NCI-H2227 treated with DMSO at 0.1 percent for 48 hours (cell line): ENCODE data around the gene DENND2D.

Experiments
- DNase-seq: peaks from one replicate; lab custom pipeline; 2025; lab: John Stamatoyannopoulos, UW

Gene DENND2D

GRCh38 chr1:111175349-111175748 lies 25.1 kb downstream of the DENND2D start:
- no peak for DNase-seq

DNA sequence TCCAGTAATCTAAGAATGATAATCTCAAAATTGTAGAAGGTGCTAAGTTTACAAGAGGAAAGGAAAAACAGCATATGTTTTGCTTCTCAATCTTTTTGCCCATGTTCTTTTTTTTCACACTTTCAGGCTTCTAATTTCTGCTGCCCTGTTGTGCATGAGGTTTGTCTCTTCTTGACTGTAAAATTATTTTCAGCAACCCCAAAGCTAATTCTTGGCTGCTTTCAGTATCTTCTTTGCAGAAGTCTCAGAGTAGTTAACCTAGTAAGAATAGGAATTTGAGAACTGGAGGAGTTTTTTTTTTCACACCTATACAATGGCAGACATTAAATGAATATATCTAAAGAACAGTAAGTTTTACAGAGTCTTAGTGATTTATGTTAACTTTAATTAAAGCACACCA lies 26.4 kb downstream of the DENND2D start:
- DNase-seq = no peak

DNA sequence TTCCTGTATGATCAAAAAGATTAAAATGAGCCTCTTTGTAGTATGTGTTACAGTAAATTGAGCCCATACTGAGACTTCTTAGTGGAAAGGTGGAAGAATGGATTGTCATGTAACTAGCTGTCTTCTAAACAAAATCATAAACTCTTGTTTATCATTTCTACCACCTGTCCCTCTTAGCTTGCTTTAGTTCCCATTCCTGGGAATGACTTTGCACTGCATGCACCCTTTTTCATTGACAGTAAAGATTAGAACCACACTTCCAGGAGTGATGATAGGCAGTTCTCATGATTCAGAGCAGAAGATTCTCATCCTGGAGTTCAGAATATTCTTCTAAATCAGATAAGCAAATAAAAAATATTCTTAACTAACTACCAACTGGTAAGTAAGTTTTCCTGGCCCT lies 28.0 kb downstream of the DENND2D start:
- DNase-seq = no peak

DNA sequence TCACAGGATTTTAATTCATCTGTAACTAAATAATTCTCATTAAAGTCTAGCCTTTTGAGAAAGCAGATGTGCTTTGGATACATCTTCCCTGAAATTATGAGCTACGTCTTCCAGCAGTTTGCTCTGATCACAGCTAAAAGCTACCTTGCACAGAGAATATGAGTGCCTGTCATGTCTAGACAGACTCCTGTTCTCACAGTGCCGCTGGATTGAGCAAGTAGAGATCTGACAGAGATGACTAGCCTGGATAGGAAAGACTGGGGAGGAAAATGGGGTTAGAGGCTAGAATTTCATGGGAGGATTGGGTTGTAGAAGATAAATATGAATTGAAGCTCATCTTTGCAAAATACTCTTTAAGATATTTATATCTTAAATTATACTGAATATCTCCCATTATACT lies 36.3 kb downstream of the DENND2D start:
- no peak for DNase-seq

DNA sequence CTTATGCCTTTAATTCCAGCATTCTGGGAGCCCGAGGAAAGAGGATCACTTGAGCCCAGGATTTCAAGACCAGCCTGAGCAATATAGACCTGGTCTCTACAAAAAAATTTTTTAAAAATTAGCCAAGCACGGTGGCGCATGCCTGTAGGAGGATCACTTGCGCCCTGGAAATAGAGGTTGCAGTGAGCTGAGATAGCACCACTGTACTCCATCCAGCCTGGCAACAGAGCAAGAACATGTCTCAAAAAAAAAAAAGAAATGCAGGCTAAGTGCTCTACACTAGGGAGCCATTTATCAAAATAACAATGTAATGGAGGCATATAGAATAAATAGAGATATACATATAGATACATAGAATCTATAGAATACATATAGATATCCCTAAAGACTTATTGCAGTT lies 37.1 kb downstream of the DENND2D start:
- DNase-seq = no peak

DNA sequence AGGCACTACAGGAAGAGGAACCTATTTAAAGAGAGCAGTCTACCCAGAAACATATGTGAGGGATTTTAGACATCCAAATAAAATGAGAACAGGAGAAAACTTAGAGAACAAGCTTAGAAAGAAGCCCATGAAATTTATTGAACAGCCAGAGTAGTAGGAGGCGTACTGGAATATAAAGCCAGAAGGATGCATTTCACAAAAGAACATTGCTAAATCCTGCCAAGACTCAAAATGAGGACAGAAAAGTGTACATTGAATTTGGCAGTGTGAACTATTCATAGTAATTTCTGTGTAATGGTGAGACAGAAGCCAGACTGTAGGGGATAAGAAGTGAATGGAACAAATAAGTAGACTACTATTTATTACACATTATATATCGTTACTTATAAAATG lies 38.0 kb downstream of the DENND2D start:
- DNase-seq = no peak

GRCh38 chr1:111161843-111162487 lies 38.5 kb downstream of the DENND2D start:
- no peak for DNase-seq

- DNase-seq = no peak
Measured at GRCh38 chr1:111157431-111157830, 43.0 kb downstream of the DENND2D start.

GRCh38 chr1:111154021-111154999 lies 46.1 kb downstream of the DENND2D start:
- DNase-seq = no peak

GRCh38 chr1:111151838-111152237 lies 48.6 kb downstream of the DENND2D start:
- no peak for DNase-seq

GRCh38 chr1:111148376-111148881 lies 52.0 kb downstream of the DENND2D start:
- DNase-seq = no peak

- DNase-seq = no peak
Measured at GRCh38 chr1:111147948-111148347, 52.5 kb downstream of the DENND2D start.

DNA sequence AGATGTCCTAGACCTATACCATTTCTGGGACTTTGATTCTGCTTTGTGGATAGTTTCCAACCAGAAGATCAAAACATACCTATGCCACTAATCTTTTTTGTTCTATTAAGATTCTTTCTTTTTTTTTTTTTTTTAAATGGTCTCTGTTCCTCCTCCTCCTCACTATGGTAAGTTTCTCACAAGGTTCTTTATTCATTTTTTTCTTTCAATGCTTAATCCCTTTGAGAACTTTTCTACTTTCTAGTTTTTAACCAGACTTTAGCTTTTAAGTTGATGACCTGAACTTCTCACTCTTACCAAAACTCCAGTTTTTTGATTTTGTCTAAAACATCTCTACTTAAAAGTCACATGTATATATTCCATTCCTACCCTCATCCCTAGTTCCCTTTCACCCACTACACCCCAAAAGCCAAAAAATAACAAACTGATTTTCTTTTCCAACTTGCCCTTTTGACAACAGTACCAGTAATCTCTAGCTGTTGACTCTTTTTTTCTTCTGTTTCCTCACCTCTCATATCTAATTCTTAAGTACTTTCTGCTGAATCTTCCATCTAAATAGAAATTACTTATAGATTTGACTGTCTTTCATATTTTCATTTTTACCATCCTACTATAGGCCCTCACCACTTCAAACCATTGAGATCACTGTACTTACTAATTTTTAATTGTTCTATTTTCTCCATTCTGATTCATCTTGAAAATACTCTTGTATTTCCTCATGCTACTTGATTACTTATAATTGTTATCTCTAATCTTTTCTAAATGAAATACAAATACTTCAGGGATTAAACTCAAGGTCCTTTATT lies 54.3 kb downstream of the DENND2D start:
- DNase-seq = no peak

- DNase-seq = no peak
Measured at GRCh38 chr1:111145542-111145941, 54.9 kb downstream of the DENND2D start.

DNA sequence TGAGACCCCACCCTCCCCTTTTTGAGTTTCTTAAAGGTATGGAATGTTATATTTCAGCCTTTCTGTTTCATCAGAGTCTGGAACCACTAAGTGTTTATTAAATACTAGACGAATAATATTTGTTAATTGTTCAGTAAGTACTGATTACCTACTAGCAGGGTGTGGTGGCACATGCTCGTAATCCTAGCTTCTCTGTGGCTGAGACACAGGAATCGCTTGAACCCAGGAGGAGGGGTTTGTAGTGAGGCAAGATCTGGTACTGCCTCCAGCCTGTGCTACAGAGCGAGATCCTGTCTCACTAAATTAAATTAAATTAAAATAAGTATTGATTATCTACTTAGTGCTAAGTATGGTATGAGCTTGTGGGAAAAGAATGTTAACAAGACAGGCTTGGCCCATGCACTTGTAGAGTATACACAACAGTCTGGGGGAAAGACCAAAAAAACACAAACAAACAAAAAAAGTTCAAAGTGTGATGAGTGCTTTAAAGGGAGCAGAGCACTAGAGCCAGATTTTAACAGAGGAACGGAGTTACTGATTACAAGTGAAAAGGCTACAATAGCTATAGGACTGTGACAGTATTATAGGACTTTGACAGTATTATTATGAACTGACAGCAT lies 58.0 kb downstream of the DENND2D start:
- no peak for DNase-seq

GRCh38 chr1:111141245-111142220 lies 58.9 kb downstream of the DENND2D start:
- DNase-seq = no peak

DNA sequence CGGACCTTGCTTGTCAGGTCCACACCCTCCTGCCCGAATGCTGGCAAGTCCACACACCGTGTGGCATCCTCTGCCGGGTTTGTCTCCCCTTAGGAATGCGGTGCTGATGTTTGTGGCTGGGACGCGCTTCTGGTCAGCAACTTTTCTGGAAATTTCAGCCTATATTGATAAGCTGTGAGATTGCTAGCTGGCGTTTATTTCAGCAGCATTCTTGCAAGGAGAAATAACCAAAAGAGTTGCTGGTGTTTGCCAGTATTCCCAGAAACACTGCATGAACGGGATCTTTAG lies 59.8 kb downstream of the DENND2D start:
- no peak for DNase-seq

- peak; percentile 92 for DNase-seq
Measured at GRCh38 chr1:111139956-111140679, 60.3 kb downstream of the DENND2D start, which contains the start of the genes CEPT1 and DRAM2. Gene CEPT1, plus strand, starts transcription at chr1:111140223. Its CDS starts 7,492 bp downstream, at chr1:111147715. Gene DRAM2, minus strand, starts transcription at chr1:111140093. Its CDS starts 8,539 bp downstream, at chr1:111131554.

DNA sequence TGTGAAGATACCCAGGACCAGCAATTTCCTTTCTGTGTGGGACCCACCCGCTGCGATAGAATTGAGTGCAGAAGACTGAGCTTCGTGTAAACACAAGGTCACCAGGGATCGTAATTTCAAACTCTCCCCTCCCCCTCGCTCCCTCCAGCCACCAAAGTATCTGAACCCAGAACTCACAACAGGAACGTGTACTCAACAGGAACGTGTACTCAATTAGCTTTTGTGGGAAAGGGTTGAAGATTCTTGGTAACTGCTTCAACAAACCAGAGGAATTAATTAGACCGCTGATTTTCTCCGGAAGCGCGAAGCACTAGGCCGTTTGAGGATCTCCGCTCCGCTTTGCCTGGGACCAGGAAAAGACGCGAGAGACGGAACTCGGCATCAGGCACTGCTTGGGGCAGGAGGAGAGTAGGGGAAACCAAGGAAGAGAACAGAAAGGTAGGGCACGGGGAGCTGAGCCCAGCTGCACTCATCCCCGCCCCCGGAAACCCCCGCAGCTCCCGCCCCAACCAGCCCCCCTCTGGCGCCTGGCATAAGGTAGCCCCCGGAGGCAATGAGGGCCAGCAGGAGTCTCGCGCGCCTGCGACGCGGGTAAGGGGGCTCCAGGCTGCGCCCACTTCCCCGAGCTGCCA lies 61.0 kb downstream of the DENND2D start:
- DNase-seq = peak; percentile 78
